Stimulated activated CD4-positive, alpha-beta T cell treated with anti-CD3 and anti-CD28 coated beads, TNF-alpha, amount 100 ng/mL, for 4 hours (primary cell): ENCODE measurements around the gene NT5DC1.
A peak's percentile ranks its signal among the peaks of the same experiment; 100 is the strongest.
"Not testable (repeated sequence)": the region's sequence is repeated elsewhere in the genome, so short reads cannot be mapped to it uniquely, and the experiment has no call there.

Experiments
- DNase-seq, 3 experiments: peaks; one replicate each; pipeline ENCODE4 v3.0.0-alpha.2; 2020; ENCODE audit warnings: low read depth in 3 of 3

NT5DC1 gene

DNA sequence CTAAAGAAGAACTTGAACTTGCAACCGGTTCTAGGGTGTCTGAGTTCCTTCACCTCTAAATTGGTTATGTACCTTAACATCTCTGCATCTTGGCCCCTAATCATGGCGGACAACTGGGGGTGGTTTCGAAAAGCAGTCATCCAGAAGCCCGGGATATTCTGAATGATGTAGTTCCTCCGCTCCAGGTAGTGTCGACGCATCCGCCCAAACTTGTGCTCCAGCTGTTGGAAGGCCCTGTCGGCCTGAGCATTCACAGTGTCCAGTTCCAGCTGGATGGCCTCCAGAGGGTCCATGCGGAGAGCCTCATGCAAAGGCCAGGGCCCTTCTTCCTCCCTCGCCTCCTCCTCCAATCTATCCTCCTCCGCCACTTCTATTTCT lies 178.2 kb downstream of the NT5DC1 start:
- DNase-seq, result no peak

DNA sequence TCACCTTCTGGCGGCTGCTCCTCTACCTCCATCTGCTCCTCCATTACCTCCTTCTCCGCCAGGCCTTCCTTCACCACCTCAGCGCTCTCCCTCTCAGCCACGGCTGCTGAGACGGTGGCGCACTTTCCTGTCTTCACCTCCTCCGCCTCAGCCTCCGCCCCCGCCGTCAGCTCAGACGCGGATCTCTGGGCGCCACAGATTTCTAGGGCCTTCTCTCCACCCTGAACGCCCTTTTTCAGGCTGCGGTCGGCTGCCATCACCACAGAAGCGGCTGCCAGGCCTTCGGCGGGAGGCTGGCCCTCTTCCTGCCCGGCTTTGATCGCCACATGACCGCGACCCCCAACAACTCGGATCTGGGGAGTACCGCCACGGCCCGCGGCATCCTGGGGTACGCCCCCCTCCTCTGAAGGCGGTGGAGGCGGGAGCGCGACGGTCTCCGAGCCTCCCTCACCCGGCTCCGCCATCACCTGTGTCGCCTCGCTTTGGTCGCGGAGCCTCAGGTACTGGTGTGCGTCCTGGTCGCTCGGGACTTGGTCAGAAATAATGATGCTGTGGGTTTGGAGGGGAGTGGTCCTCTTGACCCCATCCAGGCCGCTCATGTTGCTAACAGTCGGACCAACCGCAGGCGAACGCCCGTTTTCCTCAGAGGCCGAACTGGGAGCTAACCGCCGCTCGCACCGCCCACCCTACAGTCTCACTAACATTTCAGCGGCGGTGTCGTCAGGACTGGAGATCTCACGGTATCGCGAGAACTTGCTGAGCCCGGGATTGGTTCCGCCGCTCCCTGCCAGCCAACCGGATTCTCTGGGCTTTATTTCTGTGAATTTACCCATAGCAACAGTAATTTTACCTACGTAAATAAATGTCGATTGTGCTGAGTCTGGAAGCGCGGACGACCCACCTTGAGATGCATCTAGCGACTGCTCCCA lies 178.8 kb downstream of the NT5DC1 start, which contains the start of gene TSPYL1:
Gene TSPYL1, minus strand, starts transcription at position 699 of the 929 bp plus-strand sequence. Its CDS starts 100 bp downstream, at position 599.
- peak; percentile 70 to 91 (median 87) for DNase-seq

DNA sequence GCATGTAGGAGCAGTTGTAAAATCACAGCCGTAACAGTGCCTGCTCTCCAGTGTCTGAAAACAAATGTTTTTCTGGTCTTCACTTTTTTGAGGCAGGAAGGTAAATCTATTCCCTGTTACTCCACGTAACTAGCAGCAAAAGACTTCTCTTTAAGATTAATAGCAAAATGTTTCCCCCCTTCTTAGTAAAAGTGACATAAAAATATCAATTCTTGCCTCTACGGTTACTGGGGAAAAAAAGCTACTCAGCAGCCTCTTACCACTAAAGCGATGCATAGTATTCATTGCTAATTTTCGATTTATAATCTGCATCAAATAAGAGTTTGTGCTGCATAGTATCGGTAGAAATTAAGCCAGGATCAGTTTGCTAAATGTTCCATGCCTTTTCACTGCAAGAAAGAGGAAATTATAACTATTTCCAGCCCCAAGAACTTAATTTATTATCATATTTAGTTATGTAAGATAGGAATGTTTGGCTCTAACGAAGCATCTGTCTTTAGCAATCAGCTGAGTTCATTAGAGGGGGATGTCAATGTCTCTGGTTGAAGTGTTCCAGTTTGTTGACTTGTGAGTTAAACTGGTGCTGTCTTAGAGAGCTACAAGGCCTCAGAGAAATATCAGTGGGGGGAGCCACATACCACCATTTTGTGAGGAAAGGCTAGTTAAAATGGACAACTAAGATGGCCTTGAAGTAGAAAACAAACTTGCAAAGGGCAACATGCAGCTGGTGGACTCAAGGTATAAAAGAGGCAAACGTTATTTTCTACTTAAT lies 179.7 kb downstream of the NT5DC1 start:
- DNase-seq, result no peak

DNA sequence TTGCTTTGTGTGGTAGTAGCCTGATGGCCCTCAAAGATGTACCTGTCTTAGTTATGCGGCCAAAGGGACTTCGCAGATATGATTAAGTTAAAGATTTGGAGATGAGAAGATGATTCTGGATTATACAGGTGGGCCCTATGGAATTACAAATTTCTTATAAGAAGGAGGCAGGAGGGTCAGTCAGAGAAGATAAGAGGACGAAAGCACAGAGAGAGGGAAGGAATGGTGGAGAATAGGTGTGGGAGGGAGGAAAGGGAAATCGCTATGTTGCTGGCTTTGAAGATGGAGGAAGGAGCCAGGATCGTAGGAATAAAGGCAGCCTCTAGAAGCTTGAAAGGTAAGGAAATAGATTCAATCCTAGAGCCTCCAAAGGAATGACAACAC lies 180.3 kb downstream of the NT5DC1 start:
- DNase-seq, result no peak

DNA sequence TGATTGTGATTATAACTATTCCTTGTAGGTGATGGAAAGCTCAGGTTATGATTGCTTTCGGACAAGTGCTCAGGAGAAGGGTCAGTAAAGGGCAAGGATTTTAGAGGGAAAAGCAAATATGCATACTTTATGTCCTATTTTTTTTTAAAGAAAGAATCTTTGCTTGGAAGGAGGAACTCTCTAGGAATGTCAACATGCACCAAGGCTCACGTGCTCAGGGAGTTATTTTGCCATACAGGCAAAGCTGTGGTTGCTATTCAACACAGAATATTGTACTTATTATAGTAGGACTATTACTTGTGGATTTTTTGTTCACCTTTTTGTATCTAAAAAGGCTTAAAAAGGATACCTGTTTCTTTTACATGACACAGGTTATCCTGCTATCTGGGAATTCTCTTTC lies 182.0 kb downstream of the NT5DC1 start:
- no peak for DNase-seq

DNA sequence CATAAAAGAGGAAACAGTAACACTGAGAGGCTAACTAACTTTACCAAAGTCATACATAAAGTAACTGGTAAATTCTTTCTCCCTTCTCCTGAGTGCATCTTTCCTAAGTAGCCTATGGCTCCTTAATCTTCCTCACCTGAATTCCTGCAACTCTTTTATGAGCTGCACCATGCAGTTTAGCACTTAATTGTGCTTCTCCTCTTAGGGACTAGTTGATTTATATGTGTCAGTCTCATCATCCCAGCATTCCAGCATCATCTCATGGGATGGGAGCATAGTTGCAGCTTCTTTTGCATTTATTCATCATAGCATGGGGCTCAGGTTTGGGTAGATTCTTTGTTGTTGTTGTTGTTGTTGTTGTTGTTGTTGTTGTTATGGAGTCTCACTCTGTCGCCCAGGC lies 182.5 kb downstream of the NT5DC1 start:
- DNase-seq, result no peak

DNA sequence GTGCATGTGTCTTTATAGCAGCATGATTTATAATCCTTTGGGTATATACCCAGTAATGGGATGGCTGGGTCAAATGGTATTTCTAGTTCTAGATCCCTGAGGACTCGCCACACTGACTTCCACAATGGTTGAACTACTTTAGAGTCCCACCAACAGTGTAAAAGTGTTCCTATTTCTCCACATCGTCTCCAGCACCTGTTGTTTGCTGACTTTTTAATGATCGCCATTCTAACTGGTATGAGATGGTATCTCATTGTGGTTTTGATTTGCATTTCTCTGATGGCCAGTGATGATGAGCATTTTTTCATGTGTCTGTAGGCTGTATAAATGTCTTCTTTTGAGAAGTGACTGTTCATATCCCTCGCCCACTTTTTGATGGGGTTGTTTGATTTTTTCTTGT lies 184.3 kb downstream of the NT5DC1 start:
- DNase-seq, result not testable (repeated sequence)

DNA sequence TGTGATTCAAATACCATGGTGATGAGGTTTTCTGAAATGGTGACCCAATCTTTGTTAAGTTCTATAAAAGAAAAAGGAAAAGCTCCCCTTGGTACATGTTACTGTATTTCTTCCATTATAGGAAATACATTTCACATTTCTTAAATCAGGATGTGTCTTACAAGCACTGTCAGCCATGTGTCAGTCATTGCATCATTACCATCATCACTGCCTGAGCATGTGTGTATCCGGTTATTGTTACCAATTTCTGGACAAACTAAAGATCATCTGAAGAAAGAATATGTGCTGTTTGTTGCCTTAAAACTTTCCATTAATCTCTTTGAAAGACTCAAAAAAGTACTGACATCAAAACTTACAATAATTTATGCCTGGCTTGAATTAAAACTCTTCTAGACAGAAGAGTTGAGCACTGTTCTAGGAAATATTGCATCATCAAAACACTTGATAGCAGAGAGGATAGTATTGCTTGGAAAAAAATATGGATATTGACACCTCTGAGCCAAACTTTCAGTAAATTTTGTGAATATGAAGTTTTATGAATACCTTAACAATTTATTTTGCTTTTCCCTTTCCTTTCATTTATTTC lies 186.2 kb downstream of the NT5DC1 start:
- DNase-seq, result no peak

DNA sequence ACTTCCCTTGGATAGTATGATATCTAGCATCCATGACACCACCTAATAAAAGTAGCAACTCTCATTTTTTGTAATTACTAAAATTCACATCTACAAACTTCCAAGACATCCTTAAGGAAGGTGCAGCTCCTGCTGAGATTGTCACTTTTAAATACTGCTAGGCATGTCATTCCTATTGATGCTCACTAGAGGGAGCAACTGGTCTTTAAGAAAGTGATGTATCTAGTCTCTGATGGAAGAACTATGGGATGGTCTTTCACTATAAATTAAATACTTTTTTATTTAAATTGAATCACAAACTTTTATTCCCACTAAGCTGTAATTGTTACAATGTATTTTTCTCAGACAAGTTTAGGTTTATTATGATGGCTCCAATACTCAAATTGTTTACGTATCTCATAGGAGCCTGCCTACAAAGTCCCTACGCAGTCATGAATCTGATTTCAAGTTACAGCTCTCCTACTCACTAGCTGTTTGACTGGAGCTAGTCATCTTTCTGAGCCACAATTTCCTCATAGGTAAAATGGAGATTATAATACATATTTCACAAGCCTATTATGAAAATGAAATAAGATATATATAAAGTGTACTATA lies 187.1 kb downstream of the NT5DC1 start:
- no peak for DNase-seq

DNA sequence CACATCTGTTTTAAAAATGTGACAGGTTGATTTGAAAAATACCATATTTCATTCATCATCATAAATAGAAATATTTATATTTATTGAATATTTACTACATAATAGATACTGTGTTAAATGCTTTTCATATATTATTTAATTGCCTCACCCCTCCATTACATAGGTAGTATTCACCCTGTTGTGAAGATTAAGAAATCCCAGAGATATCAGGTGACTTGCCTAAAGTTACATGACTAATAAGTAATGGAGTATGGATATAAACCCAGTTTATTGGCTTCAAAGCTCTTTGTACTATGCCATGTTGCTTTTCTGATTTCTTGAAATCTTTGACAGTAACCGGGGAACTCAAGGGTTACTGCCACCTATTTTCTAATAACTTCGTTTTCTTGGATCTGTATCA lies 189.2 kb downstream of the NT5DC1 start:
- DNase-seq, result no peak

DNA sequence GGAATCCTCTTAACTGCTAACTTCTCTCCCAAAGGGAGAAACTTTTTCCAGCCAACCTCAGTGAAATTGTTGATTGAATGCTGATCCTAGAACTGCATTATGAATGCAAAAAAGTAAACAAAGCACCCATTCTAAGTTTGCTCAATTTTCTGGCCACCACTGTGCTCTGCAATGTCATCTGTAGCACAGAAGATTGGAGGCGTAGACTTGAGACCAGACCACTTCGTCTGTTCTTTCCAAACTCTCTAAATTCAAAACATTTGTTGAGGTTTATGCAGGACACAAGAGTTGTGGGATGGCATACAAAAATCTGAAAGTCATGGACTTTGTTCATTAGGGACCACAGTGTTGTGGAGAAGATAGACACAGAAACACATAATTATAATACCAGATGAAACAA lies 190.1 kb downstream of the NT5DC1 start:
- no peak for DNase-seq

DNA sequence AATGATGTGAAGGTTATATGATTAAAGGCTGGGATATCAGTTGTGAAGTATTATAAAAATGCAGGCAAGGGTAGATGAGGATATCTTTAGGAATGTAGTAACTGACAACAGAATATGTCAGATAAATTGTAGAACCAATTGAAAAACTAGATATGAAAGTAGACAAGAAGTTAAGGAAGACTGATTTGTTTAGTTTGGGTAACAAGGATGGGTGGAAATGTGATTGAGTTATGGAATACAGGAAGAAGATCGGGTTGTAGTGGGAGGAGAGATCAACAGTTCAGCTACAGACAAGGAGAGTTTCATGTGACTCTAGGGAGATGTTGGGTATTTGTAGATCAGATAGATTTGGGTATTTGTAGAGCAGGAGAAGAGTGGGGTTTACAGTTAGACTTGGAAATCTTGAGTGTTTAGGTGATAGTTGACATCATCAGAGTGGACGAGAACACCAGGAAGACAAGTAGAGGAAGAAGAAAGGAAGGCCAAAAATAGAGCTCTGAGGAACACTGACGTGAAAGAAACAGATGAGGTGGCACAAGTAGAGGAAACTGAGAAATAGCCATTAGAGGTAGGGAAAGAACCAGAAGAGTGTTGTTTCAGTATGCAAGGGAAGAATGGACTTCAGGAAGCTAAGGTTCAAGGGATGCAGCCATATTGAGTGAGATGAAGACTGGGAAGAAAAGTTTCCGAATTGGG lies 191.2 kb downstream of the NT5DC1 start:
- DNase-seq, result no peak

DNA sequence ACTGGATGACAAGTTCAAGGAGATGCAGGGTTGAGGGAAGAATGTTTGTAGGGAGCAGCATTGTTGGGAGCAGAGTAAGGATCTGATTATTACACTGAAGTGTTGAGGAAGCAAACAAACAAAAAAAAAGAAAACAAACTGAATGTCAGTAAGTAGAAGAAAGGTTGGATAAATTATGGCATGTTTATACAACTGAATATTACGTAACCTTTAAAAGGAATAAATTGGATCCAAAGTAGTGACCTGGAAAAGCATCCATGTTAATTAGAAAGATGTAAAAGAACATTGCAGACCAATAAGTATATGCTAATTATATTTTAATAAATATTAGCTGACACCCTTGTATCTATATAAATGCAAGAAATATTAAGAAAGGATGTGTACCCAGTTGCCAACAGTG lies 191.9 kb downstream of the NT5DC1 start:
- no peak for DNase-seq

DNA sequence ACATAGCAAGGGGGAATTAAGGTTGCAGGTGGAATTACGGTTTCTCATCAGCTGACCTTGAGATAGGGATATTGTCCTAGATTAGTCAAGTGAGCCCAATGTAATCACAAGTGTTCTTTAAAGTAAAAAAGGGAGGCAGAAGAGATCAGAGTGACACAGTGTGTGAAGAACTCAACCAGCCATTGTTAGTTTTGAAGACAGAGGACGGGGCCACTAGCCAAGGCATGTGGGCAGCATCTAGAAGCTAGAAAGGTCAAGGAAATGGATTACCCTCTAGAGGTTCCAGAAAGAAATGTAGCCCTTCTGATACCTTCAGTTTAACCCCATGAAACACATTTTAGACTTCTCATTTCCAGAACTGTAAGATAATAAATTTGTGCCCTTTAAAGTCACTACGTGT lies 197.6 kb downstream of the NT5DC1 start:
- no peak for DNase-seq

DNA sequence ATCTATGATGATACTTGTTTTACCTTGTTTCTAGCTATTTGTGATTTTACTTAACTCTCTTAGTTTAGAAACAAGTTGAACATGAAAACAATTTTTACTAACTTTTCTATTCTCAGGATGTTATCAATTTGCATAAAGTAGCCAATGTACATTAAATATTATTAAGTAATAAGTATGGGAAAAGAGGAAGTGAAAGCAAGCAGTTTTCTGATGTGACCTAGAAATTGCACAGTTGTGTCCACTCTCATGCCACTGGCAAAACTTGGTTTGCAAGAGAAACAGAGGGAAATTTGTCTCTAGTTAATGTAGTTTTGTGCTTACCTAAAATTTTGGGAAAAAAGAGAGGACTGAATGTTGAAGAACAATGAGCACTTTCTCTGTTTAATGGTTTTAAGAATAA lies 198.3 kb downstream of the NT5DC1 start:
- DNase-seq, result no peak
